ENCODE measurements around the gene RABGGTB. TPM values are rescaled to one million over a fixed set of nuclear protein-coding genes. Genes with fewer than 3 reads are reported as not detected.
"Not testable (repeated sequence)": the region's sequence is repeated elsewhere in the genome, so short reads cannot be mapped to it uniquely, and the experiment has no call there.

RABGGTB gene
- polyA plus RNA-seq (2013, experiment 1 of 2; ENCODE audit: insufficient read length), result 84.3 TPM
- polyA plus RNA-seq (2013, experiment 2 of 2; ENCODE audit: insufficient read length), result 86.8 TPM

DNA sequence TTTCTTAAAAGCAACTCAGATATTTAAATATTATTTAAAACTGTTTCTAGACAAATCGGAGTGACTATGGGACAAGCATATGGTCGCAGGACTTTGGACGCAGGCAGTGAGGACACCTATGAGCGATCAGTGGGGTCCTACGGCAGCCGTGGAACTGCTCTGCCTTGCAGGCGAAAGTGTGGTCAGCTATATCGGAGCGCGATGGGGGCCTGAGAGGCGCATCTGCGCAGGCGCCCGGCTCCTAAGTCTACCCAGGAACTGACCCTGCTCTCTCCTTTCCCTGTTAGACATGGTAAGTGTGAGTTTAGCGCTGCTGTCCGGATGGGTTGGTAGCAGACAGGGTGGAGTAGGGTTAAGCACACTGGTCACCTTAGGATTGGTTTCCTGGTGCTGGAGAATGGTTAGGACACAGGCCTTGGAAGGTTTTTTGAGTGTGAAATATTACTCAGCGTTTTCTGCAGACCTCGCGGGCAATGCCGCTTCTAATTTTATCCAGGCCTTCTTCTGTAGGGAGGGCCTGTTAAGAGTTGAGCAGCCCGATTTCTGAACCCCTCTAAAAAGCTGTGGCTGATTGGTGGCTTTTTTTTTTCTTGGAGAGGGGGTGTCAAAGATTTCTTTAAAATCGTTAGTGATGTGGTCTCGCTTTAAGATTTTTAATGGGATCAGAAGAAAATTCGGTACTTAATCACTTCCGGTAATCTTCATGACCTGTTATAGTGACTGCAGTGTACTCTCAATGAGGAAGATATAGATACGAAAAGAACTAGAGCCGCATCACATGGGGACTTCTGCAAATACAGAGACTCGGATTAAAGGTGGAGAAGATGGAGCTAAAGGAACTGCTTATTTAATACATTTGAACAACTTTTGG is at the start of gene RABGGTB:
Gene RABGGTB (plus strand): TSS at position 274 of the 871 bp plus-strand sequence. CDS start 16 bp downstream, at position 290.
- peak; percentile 96 for DNase-seq

DNA sequence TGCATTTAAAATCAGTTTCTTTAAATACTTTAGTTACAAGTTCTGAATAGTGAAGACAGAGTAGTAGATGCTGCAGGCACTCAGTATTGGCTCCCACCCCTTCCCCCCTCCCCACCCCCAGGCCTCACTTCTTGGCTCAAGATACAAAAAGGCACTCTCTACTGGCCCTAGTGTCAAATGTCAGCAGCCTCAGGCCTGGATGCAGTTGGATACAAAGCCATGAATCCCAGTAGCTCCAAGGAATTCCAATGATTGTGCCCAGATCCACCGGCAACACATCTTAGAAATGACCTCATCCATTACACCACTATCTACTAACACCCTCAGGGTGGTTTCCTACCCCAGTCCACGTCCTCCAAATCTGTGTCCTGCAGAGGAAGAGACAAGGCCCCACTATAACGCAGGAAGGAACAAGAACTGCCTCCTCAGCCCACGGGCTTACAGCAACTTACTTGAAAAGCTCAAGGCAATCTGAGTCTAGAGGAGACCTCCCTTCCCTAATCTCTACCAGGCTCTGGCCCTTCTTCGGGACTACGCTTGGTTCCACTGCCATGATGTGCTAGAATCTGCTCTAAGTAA is 43.9 kb upstream of the RABGGTB start:
- DNase-seq, result no peak

DNA sequence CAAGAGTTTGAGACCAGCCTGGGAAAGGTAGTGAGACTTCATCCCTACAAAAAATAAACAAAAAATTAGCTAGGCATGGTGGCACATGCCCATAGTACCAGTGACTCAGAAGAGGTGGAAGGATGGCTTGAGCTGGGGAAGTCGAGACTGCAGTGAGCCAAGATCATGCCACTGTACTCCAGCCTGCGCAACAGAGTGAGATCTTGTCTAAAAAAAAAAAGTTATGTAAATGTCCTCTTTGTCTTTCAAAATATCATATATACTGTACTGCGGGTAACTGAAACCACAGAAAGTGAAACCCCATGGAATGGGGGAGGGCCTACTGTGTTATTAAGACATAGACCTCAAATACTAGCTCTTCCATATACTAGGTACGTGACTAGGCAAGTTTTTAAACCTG is 40.8 kb upstream of the RABGGTB start:
- DNase-seq, result no peak

DNA sequence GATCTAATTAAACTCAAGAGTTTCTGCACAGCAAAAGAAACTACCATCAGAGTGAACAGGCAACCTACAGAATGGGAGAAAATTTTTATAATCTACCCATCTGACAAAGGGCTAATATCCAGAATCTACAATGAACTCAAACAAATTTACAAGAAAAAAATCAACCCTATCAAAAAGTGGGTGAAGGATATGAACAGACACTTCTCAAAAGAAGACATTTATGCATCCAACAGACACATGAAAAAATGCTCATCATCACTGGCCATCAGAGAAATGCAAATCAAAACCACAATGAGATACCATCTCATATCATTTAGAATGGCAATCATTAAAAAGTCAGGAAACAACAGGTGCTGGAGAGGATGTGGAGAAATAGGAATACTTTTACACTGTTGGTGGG is 28.8 kb upstream of the RABGGTB start:
- not testable (repeated sequence) for DNase-seq

DNA sequence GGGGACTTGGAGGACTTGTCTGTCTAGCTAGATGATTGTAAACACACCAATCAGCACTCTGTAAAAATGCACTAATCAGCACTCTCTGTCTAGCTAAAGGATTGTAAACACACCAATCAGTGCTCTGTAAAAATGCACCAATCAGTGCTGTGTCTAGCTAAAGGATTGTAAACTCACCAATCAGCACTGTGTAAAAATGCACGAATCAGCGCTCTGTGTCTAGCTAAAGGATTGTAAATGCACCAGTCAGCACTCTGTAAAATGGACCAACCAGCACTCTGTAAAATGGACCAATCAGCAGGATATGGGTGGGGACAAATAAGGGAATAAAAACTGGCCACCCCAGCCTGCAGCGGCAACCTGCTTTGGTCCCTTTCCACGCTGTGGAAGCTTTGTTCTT is 27.5 kb upstream of the RABGGTB start:
- DNase-seq, result not testable (repeated sequence)

DNA sequence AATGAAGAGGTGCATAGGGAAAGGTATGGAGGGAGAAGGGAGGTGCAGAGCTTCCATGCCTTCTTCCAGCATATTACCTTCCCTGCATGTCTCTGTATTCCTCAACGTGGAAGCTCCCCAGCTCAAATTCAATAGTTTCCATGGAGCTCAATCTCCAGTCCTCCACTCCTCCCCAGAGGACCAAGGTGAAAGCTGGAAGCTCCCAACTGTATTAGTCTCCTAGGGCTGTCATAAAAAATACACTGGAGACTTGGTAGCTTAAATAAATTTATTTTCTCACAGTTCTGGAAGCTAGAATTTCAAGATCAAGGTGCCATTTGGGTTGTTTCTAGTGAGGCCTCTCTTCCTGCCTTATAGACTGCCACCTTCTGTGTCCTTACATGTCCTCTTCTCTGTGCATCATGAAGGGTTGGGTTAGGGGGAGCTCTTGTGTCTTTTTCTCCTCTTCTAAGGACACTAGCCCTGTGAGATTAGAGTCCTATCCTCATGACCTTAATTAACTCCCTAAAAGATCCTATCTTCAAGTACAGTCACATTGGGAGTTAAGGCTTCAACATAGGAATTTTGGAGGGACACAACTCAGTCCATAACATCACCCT is 21.9 kb upstream of the RABGGTB start:
- DNase-seq, result no peak

DNA sequence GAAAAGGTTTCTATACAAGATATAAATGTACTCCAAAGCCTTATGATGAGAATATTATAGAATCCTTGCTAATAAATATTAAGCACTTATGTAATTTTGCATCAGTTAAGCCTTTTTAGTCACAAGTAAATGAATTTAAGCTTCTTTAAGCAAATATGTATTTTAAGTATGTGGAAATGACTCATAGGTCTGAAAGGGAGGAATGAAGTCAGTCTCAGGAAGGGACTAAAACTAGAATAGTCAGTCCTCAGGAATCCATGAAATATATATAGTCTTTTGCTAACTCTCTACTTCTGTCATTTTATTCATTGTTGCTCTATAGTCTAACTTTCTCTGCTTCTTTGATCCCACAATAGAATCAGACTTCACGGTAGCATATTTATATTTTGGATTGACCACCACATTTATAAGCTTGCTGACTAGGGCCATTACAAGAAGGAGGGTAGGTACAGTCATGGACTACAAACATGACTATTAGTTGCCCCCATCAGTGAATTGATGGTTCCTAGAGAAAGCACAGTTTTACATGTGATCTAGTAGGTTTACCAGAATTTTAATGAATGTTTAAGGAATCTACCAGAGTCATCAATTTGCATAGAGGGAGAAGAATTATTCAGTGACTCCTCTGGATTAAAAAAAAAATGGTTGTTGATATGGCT is 20.2 kb upstream of the RABGGTB start:
- peak; percentile 90 for DNase-seq

DNA sequence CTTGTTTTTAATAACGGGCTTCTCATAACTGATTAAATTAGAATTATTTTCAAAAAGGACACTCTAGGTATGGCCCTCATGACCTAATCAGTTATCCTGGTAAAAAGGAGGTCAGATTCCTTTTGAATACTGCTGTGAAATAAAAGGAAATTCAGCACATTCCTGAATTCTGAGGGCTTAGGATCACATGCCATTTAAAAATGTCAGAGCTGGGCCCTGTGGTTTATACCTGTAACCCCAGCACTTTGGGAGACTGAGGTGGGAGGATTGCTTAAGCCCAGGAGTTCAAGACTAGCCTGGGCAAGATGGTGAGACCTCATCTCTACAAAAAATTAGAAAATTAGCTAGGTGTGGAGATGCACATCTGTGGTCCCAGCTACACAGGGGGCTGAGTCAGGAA is 18.0 kb upstream of the RABGGTB start:
- peak; percentile 31 for DNase-seq

DNA sequence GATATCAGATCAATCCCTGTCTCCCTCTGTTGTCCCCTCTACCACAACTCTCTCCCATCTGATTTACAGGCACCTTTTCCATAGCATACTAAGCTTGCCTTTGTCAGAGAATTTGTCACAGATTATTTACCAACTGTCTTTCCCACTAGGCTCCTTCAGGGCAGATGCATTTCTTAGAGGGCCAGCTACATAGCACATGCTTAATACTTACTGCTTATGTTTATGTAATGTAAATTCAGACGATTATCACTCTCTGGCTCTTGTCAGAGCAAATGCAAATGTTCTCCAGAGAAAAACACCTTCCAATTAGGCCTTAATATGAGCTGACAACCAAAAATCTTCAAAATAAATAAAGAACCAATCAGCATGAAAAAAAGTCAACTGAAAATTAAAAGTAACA is 15.3 kb upstream of the RABGGTB start:
- no peak for DNase-seq

DNA sequence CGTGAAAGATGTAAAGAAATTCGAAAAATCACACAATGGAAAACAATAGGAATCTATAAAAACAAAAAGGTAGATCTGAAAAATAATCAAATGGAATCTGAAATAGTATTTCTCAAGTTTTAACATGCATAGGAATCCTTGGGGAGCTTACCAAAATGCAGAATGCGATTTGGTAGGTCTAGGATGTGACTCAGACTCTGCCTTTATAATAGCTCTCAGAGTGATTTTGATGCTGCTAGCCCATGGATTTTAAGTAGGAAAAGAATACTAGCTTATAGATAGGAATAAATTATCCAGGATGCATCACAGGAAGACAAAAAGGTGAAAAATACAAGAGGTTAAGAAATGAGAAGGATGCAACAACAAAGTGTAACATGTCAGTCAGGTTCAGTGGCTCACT is 14.1 kb upstream of the RABGGTB start:
- DNase-seq, result no peak

DNA sequence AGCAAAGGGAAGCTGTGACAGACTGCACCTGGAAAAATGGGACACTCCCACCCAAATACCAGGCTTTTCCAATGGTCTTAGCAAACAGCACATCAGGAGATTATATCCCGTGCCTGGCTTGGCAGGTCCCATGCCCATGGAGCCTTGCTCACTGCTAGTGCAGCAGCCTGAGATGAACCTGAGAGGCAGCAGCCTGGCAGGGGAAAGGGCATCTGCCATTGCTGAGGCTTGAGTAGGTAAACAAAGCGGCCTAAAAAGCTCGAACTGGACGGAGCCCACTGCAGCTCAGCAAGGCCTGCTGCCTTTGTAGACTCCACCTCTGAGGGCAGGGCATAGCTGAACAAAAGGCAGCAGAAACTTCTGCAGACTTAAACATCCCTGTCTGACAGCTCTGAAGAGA is 8.2 kb upstream of the RABGGTB start:
- DNase-seq, result not testable (repeated sequence)

DNA sequence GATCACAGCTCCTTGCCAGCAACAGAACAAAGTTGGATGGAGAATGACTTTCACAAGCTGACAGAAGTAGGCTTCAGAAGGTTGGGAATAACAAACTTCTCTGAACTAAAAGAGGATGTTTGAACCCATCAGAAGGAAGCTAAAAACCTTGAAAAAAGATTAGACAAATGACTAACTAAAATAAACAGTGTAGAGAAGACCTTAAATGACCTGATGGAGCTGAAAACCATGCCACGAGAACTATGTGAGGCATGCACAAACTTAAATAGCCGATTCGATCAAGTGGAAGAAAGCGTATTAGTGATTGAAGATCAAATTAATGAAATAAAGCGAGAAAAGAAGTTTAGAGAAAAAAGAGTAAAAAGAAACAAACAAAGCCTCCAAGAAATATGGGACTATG is 7.4 kb upstream of the RABGGTB start:
- not testable (repeated sequence) for DNase-seq

DNA sequence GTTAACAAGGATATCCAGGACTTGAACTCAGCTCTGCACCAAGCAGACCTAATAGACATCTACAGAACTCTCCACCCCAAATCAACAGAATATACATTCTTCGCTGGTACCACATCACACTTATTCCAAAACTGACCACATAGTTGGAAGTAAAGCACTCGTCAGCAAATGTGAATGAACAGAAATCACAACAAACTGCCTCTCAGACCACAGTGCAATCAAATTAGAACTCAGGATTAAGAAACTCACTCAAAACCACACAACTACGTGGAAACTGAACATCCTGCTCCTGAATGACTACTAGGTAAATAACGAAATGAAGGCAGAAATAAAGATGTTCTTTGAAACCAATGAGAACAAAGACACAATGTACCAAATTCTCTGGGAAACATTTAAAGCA is 5.9 kb upstream of the RABGGTB start:
- DNase-seq, result not testable (repeated sequence)

DNA sequence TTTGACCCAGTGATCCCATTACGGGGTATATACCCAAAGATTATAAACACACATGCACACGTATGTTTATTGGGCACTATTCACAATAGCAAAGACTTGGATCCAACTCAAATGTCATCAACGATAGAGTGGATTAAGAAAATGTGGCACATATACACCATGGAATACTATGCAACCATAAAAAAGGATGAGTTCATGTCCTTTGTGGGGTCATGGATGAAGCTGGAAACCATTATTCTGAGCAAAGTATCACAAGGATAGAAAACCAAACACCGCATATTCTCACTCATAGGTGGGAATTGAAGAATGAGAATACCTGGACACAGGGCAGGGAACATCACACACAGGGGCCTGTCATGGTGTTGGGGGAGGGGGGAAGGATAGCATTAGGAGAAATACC is 2.1 kb upstream of the RABGGTB start:
- DNase-seq, result not testable (repeated sequence)

DNA sequence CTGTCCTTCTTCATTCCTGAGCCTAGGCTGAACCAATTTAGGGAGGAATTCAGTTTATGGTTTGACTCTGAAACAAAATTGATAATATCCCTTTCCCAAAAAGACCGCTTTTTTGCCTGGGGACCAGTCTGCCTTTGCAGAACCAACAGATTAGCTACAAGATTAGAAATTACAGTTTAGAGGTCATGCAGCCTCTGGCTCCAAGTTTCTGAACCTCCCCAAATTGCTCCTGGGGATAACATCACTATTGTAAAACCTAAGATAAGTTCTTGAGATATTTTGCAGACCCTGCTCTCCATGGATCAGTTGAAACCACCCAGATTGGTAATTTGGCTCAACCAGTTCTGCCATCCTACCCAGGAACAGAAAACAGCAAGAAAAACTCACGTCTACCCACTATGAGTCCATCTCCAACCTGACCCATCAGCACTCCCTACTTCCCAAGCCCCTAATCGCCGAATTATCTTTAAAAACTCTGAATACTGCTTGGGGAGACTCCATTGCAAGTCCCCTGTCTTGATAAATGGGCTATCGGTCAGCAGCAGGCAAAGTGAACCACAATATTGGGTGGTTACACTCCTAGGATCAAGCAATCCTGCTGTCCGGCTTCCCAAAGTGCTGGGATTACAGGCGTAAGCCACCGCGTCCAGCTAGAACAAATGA is 605 bp upstream of the RABGGTB start:
- DNase-seq, result no peak

DNA sequence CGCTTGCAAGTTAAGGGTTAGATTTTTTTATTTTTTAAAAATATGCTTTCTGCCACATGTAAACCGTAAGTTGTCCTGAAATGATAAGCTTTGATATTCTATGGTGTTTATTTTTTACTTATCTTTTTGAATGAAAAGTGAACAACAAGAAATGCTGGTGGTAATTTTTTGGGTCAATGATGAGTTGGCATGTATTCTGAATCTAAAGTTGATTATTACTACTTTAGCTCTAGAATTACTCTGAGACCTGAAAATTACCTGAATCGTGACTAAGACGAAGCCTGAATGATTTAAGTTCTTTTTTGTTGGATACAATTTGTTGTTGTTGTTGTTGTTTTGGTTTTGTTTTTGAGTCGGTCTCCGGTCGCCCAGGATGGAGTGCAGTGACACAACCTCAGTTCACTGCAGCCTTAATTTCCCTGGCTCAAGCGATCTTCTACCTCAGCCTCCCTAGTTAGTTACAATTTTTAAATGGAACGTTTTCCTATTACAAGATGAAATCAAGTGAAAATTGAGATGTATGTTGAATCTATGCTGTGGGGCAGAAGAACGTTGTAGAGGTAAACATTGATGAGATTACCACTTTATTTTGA is 941 bp downstream of the RABGGTB start:
- no peak for DNase-seq

DNA sequence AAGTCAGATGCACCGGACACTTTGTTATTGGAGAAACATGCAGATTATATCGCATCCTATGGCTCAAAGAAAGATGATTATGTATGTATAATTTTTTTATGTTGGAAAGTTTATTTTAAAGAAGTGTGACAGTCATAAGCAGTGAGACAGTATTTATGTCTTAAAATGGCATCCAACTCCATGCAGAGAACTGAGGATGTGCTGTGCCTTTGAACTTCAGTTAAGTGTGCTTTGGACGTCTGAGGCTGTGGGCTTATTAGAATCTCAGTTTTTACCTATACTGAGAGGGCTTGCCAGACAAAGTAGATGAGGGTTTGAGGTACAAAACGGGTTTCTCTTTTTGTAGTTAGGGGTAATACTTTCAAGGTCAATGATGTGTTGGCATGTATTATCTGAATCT is 1.5 kb downstream of the RABGGTB start:
- no peak for DNase-seq

DNA sequence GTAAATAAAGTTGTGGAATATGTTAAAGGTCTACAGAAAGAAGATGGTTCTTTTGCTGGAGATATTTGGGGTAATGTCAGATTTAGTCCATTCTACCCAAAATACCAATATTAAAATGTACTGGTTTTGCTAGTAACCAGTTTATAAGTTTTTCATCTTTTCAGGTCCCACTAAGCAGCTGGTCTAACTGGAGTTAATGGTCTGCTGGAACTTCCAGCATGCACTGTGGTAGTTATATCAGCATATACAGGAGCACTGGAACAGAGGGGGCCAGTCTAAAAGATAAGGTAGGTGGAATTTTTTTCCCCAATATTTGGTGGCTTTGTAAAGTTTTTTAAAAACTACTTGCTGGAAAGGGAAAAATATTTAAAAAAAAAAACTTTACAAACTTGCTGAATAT is 3.9 kb downstream of the RABGGTB start:
- no peak for DNase-seq

DNA sequence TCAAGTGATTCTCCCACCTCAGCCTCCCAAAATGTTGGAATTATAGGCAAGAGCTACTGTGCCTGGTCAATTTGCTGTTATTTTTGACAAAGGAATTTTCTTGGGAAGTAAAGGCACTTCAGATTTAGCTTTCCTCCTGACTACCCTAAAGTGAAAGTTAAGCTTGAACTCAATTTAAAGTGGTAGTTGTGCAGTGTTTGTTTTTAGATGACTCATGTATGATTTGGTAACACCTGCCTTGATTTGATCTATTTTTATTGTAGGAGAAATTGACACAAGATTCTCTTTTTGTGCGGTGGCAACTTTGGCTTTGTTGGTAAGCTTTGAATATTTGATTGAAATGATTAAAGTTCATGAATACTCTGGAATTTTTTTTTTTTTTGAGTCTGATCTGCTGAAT is 5.0 kb downstream of the RABGGTB start:
- no peak for DNase-seq

DNA sequence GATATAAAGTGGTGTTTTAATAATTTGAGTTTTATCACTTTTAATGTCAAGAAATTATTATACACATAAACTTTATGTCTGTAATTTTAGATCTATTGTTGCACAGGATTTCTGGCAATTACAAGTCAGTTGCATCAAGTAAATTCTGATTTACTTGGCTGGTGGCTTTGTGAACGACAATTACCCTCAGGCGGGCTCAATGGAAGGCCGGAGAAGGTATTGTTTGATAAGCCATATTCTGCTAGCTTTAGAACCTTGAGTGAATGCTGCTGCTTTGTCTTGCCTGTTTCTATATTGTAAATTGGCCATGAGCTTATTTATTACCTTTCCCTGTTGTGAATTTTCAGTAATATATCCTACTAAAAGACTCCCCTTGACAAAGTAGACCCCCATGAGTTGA is 6.0 kb downstream of the RABGGTB start:
- no peak for DNase-seq

DNA sequence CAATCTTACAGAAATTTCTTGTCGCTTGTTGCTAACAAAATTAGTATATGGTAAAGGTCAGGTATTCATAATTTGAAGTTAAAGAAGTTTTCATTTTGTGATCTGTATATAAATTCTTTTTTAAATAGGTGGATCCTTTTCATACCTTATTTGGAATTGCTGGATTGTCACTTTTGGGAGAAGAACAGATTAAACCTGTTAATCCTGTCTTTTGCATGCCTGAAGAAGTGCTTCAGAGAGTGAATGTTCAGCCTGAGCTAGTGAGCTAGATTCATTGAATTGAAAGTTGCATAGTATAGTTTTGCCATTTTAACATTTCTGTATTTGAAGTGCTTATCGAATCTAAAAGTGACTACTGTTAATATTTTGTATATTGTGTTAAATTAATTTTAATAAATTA is 8.3 kb downstream of the RABGGTB start:
- DNase-seq, result no peak

DNA sequence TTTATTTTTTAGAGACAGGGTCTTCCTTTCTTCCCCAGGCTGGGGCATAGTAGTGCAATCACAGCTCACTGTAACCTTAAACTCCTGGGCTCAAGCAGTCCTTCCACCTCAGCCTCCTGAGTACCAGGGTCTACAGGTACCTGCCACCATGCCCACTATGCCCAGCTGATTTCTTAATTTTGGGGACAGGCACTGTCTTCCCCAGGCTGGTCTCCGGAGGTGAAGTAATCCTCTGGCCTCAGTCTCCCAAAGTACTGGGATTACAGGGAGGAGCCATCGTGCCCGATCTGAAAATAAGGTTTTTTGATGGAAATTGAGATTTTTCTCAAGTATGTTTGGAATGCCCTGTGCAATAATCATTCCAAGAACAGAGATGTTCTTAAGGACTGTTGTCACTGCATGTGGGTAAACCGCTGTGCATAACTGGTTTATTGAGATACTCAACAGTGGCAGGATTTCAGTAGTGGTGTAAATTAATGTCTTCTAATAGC is 9.7 kb downstream of the RABGGTB start:
- DNase-seq, result peak; percentile 15

Measured in fibroblast of skin of scalp (primary cell).